Skeletal muscle satellite cell (primary cell): Measurements from ENCODE around the gene SMOC2.
"Not testable (repeated sequence)": the region's sequence is repeated elsewhere in the genome, so short reads cannot be mapped to it uniquely, and the experiment has no call there.

Source experiments
- H3K27me3 ChIP-seq: 2 replicates; pipeline ENCODE4 v1.7.0; 2013; ENCODE audit warnings: low read length; ENCODE audit not compliant: control insufficient read depth, insufficient read depth
- H3K36me3 ChIP-seq: 2 replicates; pipeline ENCODE4 v1.7.0; 2013; ENCODE audit warnings: mild to moderate bottlenecking, control low read depth, low read length; ENCODE audit not compliant: insufficient read depth
- H3K4me1 ChIP-seq: 2 replicates; pipeline ENCODE4 v1.7.0; 2013; ENCODE audit warnings: low read length; ENCODE audit not compliant: control insufficient read depth, insufficient read depth
- H3K4me2 ChIP-seq: 2 replicates; pipeline ENCODE4 v1.7.0; 2013; ENCODE audit warnings: mild to moderate bottlenecking, low read length
- H3K4me3 ChIP-seq: 2 replicates; pipeline ENCODE4 v1.7.0; 2013; ENCODE audit warnings: low read length
- H3K9ac ChIP-seq: 2 replicates; pipeline ENCODE4 v1.7.0; 2013; ENCODE audit warnings: mild to moderate bottlenecking, low read depth, low read length, moderate library complexity
- H3K9me3 ChIP-seq: replicated peaks from 2 replicates; pipeline ENCODE4 v1.7.0; 2013; ENCODE audit warnings: mild to moderate bottlenecking, control low read depth, low read length

The SMOC2 gene

DNA sequence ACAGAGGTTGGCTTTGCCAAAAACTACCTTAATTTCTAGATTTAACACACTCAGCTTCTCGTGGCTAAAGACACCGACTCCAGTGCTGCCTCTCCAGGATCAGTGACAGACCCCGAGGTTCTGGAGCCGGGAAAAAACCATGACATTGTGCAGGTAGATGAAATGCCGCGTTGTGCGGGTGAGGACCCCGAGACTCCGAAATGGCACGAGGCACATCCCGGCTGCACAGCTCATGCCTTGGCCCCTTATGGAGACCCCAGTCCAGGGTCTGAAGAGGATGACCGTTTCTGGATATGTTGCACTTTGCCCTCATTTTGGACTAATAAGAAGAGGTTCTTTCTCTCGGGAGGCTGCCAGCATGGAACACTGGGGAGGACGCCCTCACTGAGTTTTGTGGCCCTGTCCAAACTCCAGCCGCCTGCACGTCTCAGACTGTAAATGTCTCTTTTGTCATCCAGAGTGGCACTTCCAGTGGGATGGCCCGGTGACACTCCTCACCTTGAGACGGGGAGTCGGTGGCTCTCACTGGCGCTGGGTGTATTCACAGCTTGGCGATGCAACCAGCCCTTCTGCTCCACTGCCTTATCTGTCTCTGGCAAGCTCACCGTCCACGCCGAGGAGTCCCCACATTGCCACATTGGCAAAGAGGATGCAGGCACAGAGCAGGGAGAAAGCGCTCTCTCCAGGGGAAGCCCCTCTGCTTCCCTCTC, 245.2 kb downstream of the SMOC2 start:
- Histone ChIP-seq H3K27me3 (no peaks in the 10 kb centered on the region), H3K9me3 (peaks cover 19% of the 10 kb centered on the region), H3K36me3 (no peaks in the 10 kb centered on the region), H3K4me3 (no peak overlapping the region), H3K9ac (no peak overlapping the region), H3K4me2 (no peak overlapping the region), H3K4me1 (no peaks in the 10 kb centered on the region)

DNA sequence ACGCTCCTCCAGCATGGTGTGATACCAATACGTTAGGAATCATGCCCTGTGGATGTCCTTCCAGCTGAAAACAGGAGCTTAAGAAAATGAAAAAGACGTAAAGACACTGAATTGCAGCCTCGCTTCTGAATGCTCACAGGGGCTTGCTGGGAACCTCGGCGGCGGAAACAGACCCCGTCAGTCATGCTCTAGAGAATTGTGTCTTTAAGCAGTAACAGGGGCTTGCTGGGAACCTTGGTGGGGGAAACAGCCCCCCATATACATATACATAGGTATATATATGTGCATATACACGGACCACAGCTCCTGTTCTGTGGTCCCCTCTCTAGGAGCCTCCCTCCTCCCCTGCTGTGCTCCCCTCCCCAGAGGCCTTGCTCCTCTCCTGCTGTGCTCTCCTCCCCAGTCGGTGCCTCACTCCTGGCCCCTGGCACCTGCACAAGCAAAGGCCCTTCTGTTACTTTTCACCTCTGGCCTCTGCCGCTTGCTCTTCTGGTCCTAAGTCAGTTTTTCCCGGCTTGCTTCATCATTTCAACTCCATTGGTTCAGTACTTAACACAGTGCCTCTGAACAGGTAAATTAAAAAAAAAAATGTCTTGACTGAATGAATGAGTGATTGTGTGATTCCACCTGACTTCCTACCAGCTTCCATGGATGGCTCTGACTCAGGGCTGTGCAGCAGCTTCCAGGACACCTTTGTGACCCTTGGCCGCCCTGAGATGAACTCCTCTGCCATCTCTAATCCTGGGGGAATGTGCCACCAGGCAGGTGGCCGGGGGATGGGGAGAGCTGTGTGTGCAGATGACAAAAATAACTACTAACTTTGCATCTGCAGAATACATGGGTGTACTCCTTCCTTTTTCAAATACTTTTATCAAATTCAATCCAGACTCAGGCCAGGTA, 246.1 kb downstream of the SMOC2 start:
- Histone ChIP-seq H3K27me3 (no peaks in the 10 kb centered on the region), H3K9me3 (peaks cover 22% of the 10 kb centered on the region), H3K36me3 (no peaks in the 10 kb centered on the region), H3K9ac (no peak overlapping the region), H3K4me2 (no peak overlapping the region), H3K4me3 (no peak overlapping the region), H3K4me1 (no peaks in the 10 kb centered on the region)

DNA sequence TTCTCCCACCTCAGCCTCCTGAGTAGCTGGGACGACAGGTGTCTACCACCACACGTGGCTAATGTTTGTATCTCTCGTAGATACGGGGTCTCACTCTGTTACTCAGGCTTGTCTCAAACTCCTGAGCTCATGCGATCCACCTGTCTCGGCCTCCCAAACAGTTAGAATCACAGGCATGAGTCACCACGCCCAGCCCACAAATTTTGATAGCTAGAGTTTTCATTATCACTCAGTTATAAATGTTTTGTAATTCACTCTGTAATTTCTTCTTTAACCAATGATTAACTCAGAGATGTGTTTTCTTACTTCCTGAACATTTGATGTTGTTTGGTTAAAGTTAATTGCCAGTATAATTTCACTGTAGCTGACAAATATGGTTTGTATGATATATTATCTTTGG, 249.3 kb downstream of the SMOC2 start:
- H3K27me3 ChIP-seq, result no peaks in the 10 kb centered on the region
- H3K4me1 ChIP-seq, result no peaks in the 10 kb centered on the region
- H3K4me2 ChIP-seq, result no peak overlapping the region
- H3K36me3 ChIP-seq, result no peaks in the 10 kb centered on the region
- peaks cover 17% of the 10 kb centered on the region for H3K9me3 ChIP-seq
- no peak overlapping the region for H3K9ac ChIP-seq
- H3K4me3 ChIP-seq, result no peak overlapping the region

DNA sequence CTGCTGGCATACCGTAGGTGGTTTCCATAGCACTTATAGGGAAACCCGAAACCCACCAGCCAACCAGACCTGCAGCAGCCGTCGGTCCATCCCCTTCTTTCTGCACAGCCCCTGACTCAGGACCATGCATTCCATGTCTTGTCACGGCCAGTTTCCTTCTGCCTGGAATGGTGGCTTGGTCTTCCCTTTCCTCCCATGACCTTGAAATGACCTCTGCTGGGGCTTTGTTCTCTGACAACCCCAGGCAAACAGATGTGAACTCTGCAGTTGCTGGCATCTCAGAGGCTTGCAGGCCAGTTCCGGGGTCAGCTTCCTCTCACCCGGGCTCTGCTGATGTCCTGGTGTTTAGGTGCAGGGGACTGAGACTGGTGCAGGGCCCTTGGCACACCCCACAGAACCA, 250.8 kb downstream of the SMOC2 start:
- no peaks in the 10 kb centered on the region for H3K4me1 ChIP-seq
- H3K9ac ChIP-seq, result no peak overlapping the region
- no peak overlapping the region for H3K4me3 ChIP-seq
- H3K27me3 ChIP-seq, result no peaks in the 10 kb centered on the region
- H3K36me3 ChIP-seq, result no peaks in the 10 kb centered on the region
- no peak overlapping the region for H3K4me2 ChIP-seq
- peaks cover 9% of the 10 kb centered on the region for H3K9me3 ChIP-seq

DNA sequence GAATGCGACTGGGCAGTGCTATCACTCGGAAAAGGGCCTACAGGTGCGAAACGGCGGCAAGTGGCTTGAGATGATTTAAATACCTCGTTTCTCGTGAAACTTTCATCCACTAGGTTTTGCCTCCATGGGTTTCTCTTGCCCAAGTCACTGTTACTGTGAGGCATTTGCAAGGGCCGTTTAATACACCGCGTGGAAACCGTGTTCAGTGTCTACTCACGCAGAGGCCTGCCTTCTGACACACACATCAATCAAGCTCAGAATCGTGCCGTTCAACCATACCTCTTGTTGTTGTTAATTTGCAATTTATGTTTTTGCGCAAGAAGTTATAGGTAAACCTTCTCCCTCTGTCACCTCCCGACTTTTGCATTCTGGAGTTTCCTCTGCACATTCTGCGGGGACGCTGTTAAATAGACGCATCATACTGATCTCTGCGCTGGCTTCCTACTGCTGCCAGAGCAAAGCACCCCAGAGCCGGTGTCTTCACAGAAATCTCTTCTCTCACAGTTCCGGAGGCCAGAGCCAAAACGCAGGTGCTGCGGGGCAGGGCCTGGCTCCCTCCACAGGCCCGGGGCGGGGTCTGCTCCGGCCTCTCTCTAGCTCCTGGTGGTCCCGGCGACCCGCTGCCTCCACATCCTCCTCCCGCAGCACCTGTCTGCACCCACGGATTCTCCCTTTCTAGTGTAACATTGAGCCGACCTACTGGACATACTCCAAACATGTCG, 251.4 kb downstream of the SMOC2 start:
- no peaks in the 10 kb centered on the region for H3K36me3 ChIP-seq
- no peaks in the 10 kb centered on the region for H3K27me3 ChIP-seq
- H3K4me1 ChIP-seq, result no peaks in the 10 kb centered on the region
- H3K9me3 ChIP-seq, result peaks cover 9% of the 10 kb centered on the region
- H3K4me3 ChIP-seq, result no peak overlapping the region
- H3K4me2 ChIP-seq, result no peak overlapping the region
- no peak overlapping the region for H3K9ac ChIP-seq

DNA sequence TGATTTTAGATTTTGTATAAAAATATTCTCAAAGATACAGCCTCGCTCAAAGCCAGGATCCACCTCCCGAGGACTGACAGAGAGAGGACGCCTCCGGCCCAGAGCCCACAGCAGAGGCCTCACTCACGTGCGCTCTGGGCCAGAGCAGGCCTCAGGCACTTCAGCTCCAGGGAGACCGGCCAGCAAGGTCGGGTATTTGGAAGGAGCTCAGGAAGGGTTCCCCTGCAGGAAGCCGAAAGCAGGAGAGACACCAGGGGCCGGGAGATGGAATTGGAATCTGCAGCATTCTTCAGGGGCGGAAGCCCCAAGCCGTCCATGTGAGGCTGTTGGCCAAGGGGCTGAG, 251.9 kb downstream of the SMOC2 start:
- H3K9ac ChIP-seq, H3K27me3 ChIP-seq, H3K4me3 ChIP-seq, H3K4me2 ChIP-seq, H3K4me1 ChIP-seq, H3K36me3 ChIP-seq, H3K9me3 ChIP-seq: not testable (repeated sequence)

DNA sequence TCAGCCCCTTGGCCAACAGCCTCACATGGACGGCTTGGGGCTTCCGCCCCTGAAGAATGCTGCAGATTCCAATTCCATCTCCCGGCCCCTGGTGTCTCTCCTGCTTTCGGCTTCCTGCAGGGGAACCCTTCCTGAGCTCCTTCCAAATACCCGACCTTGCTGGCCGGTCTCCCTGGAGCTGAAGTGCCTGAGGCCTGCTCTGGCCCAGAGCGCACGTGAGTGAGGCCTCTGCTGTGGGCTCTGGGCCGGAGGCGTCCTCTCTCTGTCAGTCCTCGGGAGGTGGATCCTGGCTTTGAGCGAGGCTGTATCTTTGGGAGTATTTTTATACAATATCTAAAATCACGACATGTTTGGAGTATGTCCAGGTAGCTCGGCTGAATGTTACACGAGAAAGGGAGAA, 253.8 kb downstream of the SMOC2 start:
- H3K9me3 ChIP-seq, result peaks cover 12% of the 10 kb centered on the region
- not testable (repeated sequence) for H3K36me3 ChIP-seq, H3K4me2 ChIP-seq, H3K27me3 ChIP-seq, H3K9ac ChIP-seq, H3K4me1 ChIP-seq, H3K4me3 ChIP-seq

DNA sequence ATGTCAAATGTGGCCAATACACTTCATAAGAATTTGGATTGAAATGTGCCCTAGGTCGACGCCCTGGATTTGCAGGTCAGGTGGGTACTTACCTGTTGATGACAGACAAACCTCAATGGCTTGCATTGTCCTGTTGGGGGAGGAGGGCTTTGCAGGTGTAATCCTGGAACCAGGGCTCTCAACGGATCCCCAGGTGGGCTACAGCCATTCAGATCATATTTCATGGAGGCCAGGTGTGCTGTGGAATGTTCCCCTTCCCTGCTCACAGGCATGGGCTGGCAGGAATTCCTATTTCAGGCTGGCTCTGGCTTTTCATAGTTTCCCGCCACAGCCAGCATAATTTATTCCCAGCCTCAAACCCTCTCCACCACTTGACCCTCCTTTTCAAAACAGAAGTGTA, 254.7 kb downstream of the SMOC2 start:
- H3K36me3 ChIP-seq, result no peaks in the 10 kb centered on the region
- no peak overlapping the region for H3K4me2 ChIP-seq
- peaks cover 13% of the 10 kb centered on the region for H3K9me3 ChIP-seq
- H3K9ac ChIP-seq, result no peak overlapping the region
- H3K4me3 ChIP-seq, result no peak overlapping the region
- H3K27me3 ChIP-seq, result no peaks in the 10 kb centered on the region
- no peaks in the 10 kb centered on the region for H3K4me1 ChIP-seq

DNA sequence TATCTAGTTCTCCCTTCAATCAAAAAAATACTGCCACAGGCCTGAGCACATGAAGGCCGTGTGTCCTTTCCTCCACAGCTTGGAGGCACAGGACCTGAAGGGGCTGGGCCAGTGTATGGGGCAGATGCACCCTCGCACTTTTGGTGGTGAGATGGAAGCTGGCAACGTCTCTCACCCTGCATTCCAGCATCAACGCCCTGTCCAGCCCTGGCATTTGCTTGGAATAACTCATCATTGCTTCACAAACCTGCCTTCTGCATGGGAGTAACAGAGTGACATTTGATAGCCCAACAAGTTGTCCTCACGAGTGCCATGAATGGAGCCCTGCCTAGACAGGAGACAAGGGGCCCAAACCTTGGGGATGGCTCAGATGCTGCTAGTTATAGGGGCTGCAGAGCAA, 257.9 kb downstream of the SMOC2 start:
- no peak overlapping the region for H3K4me3 ChIP-seq
- H3K4me2 ChIP-seq, result no peak overlapping the region
- no peaks in the 10 kb centered on the region for H3K27me3 ChIP-seq
- H3K9me3 ChIP-seq, result peaks cover 20% of the 10 kb centered on the region
- H3K9ac ChIP-seq, result no peak overlapping the region
- H3K4me1 ChIP-seq, result no peaks in the 10 kb centered on the region
- no peaks in the 10 kb centered on the region for H3K36me3 ChIP-seq

DNA sequence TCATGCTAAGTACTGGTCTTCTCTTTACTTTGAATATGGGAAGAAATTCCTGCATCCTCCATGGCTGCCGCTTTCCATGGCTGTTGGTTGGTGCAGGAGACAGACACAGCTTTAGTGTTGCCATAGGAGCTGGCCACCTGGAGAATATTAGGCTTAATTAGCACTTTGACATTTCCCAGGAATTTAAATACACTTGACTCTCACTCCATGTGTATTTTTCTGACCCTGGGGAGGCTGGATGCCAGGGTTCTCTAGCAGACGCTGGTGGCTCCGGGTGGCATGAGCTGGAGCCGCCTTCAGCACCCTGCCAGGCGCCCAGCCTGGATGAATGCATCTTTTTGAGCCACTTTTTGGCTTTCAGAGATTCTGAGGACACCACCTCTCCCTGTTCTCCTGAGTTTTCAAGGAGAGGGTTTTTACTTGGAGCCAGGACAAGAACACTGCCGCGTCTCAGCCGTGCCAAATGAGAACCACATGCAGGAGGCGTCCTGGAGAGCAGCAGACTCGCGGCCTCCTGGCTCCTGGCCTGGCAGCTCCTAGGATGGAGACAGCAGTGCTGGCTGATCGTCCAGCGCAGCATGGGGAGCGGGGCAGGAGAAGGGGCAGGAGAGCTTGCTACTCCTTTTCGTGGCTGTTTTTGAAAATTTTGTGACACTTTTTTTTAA, 258.8 kb downstream of the SMOC2 start:
- Histone ChIP-seq H3K36me3 (no peaks in the 10 kb centered on the region), H3K4me1 (no peaks in the 10 kb centered on the region), H3K4me2 (no peak overlapping the region), H3K4me3 (no peak overlapping the region), H3K27me3 (no peaks in the 10 kb centered on the region), H3K9me3 (peaks cover 20% of the 10 kb centered on the region), H3K9ac (no peak overlapping the region)

DNA sequence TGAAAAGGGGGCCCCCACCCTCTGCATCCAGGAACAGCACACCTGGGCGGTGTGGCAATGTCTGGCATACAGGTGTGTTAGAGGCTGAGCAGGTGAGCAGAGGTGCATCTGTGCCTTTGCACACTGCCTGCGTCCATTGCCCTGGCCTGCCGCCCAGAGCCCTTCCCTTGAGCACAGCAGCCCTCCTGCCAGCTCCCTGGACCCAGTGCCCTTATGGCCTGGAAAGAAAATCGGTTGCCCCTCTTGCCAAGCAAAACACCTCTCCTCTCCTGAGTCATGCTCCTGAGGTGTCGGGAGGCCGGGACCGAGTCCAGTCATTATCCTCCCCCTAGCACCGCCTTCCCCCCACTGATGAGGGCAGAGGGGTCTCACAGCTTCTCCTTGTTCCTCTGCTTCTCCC, 259.9 kb downstream of the SMOC2 start:
- no peaks in the 10 kb centered on the region for H3K36me3 ChIP-seq
- no peaks in the 10 kb centered on the region for H3K27me3 ChIP-seq
- no peaks in the 10 kb centered on the region for H3K4me1 ChIP-seq
- peaks cover 22% of the 10 kb centered on the region for H3K9me3 ChIP-seq
- H3K9ac ChIP-seq, result no peak overlapping the region
- H3K4me2 ChIP-seq, result no peak overlapping the region
- H3K4me3 ChIP-seq, result no peak overlapping the region
